AG20443 (cell line): ENCODE measurements around the gene ARID3A.

Experiments used
- DNase-seq: peaks from one replicate; pipeline ENCODE4 v3.0.0; 2012; ENCODE audit warnings: low spot score, mixed read lengths

Gene ARID3A

GRCh38 chr19:990119-990571 lies 64.3 kb downstream of the ARID3A start:
- DNase-seq = no peak

GRCh38 chr19:990746-991145 lies 64.9 kb downstream of the ARID3A start:
- no peak for DNase-seq

GRCh38 chr19:991174-991931 lies 65.5 kb downstream of the ARID3A start:
- peak; percentile 65 for DNase-seq

GRCh38 chr19:991932-992669 lies 66.3 kb downstream of the ARID3A start:
- no peak for DNase-seq

GRCh38 chr19:992670-993055 lies 66.8 kb downstream of the ARID3A start:
- DNase-seq = no peak

- no peak for DNase-seq
Measured at GRCh38 chr19:993361-993830, 67.6 kb downstream of the ARID3A start.

GRCh38 chr19:993831-994393 lies 68.1 kb downstream of the ARID3A start:
- DNase-seq = no peak

GRCh38 chr19:994516-994915 lies 68.7 kb downstream of the ARID3A start:
- DNase-seq = no peak

GRCh38 chr19:995051-995827 lies 69.4 kb downstream of the ARID3A start:
- DNase-seq = no peak

- DNase-seq = peak; percentile 70
Measured at GRCh38 chr19:996051-996838, 70.4 kb downstream of the ARID3A start.

- DNase-seq = no peak
Measured at GRCh38 chr19:998064-998463, 72.2 kb downstream of the ARID3A start.

GRCh38 chr19:999379-999719 lies 73.5 kb downstream of the ARID3A start:
- no peak for DNase-seq

- DNase-seq = peak; percentile 84
Measured at GRCh38 chr19:1000095-1000494, 74.3 kb downstream of the ARID3A start, which contains the start of gene GRIN3B. Gene GRIN3B, plus strand, starts transcription at chr19:1000419. Its CDS starts 19 bp downstream, at chr19:1000438.

- no peak for DNase-seq
Measured at GRCh38 chr19:1000591-1001537, 75.0 kb downstream of the ARID3A start.

- peak; percentile 81 for DNase-seq
Measured at GRCh38 chr19:1001538-1002166, 75.8 kb downstream of the ARID3A start.

- DNase-seq = no peak
Measured at GRCh38 chr19:1002600-1002999, 76.8 kb downstream of the ARID3A start.

- DNase-seq = no peak
Measured at GRCh38 chr19:1003283-1003682, 77.4 kb downstream of the ARID3A start.

- DNase-seq = no peak
Measured at GRCh38 chr19:1004204-1004802, 78.5 kb downstream of the ARID3A start.
